ENCODE measurements around the gene ATP8A2.

The ATP8A2 gene

GRCh38 chr13:25625414-25625813 lies 253.6 kb downstream of the ATP8A2 start:
- Histone ChIP-seq H3K27me3 (ENCODE audit: control insufficient read depth, insufficient read depth, low read length) (no peaks in the 10 kb centered on the region), H3K4me3 (ENCODE audit: low read depth, low read length) (no peak overlapping the region), H3K4me2 (ENCODE audit: low read length) (no peak overlapping the region), H3K4me1 (no peaks in the 10 kb centered on the region), H3K79me2 (no peaks in the 10 kb centered on the region), H3K9ac (no peak overlapping the region), H2AFZ (no peak overlapping the region), H3K27ac (no peak overlapping the region), H3K9me3 (ENCODE audit: control insufficient read depth, low read length) (no peaks in the 10 kb centered on the region), H3K36me3 (ENCODE audit: control insufficient read depth, insufficient read depth, low read length) (no peaks in the 10 kb centered on the region)
- no peak for TF ChIP-seq CTCF (IDR thresholded peaks at IDR 0.05)

- H3K27ac ChIP-seq: no peak overlapping the region
- no peak overlapping the region for H2AFZ ChIP-seq
- no peak overlapping the region for H3K4me2 ChIP-seq (ENCODE audit: low read length)
- H3K9me3 ChIP-seq (ENCODE audit: control insufficient read depth, low read length): no peaks in the 10 kb centered on the region
- no peaks in the 10 kb centered on the region for H3K27me3 ChIP-seq (ENCODE audit: control insufficient read depth, insufficient read depth, low read length)
- H3K36me3 ChIP-seq (ENCODE audit: control insufficient read depth, insufficient read depth, low read length): no peaks in the 10 kb centered on the region
- no peaks in the 10 kb centered on the region for H3K79me2 ChIP-seq
- no peaks in the 10 kb centered on the region for H3K4me1 ChIP-seq
- TF ChIP-seq CTCF (IDR thresholded peaks at IDR 0.05): no peak
- H3K4me3 ChIP-seq (ENCODE audit: low read depth, low read length): no peak overlapping the region
- no peak overlapping the region for H3K9ac ChIP-seq
These were observed 258.6 kb downstream of the ATP8A2 start for GRCh38 chr13:25630329-25630900.

GRCh38 chr13:25632166-25632888 lies 260.6 kb downstream of the ATP8A2 start:
- Histone ChIP-seq H3K27me3 (ENCODE audit: control insufficient read depth, insufficient read depth, low read length) (no peaks in the 10 kb centered on the region), H3K79me2 (no peaks in the 10 kb centered on the region), H3K4me1 (no peaks in the 10 kb centered on the region), H3K36me3 (ENCODE audit: control insufficient read depth, insufficient read depth, low read length) (no peaks in the 10 kb centered on the region), H3K4me3 (ENCODE audit: low read depth, low read length) (no peak overlapping the region), H3K4me2 (ENCODE audit: low read length) (no peak overlapping the region), H3K9ac (no peak overlapping the region), H3K9me3 (ENCODE audit: control insufficient read depth, low read length) (no peaks in the 10 kb centered on the region), H3K27ac (no peak overlapping the region), H2AFZ (no peak overlapping the region)
- no peak for TF ChIP-seq CTCF (IDR thresholded peaks at IDR 0.05)

GRCh38 chr13:25633093-25633492 lies 261.3 kb downstream of the ATP8A2 start:
- H3K4me3 ChIP-seq (ENCODE audit: low read depth, low read length): no peak overlapping the region
- H3K4me1 ChIP-seq: no peaks in the 10 kb centered on the region
- H3K4me2 ChIP-seq (ENCODE audit: low read length): no peak overlapping the region
- TF ChIP-seq CTCF (IDR thresholded peaks at IDR 0.05): no peak
- H3K36me3 ChIP-seq (ENCODE audit: control insufficient read depth, insufficient read depth, low read length): no peaks in the 10 kb centered on the region
- no peak overlapping the region for H3K9ac ChIP-seq
- H3K27ac ChIP-seq: no peak overlapping the region
- H2AFZ ChIP-seq: no peak overlapping the region
- H3K9me3 ChIP-seq (ENCODE audit: control insufficient read depth, low read length): no peaks in the 10 kb centered on the region
- H3K27me3 ChIP-seq (ENCODE audit: control insufficient read depth, insufficient read depth, low read length): no peaks in the 10 kb centered on the region
- H3K79me2 ChIP-seq: no peaks in the 10 kb centered on the region

- Histone ChIP-seq H3K4me3 (ENCODE audit: low read depth, low read length) (no peak overlapping the region), H3K4me2 (ENCODE audit: low read length) (no peak overlapping the region), H3K79me2 (no peaks in the 10 kb centered on the region), H2AFZ (no peak overlapping the region), H3K9ac (no peak overlapping the region), H3K36me3 (ENCODE audit: control insufficient read depth, insufficient read depth, low read length) (no peaks in the 10 kb centered on the region), H3K27me3 (ENCODE audit: control insufficient read depth, insufficient read depth, low read length) (no peaks in the 10 kb centered on the region), H3K4me1 (no peaks in the 10 kb centered on the region), H3K27ac (no peak overlapping the region), H3K9me3 (ENCODE audit: control insufficient read depth, low read length) (no peaks in the 10 kb centered on the region)
- TF ChIP-seq CTCF (IDR thresholded peaks at IDR 0.05): no peak
These were observed 273.9 kb downstream of the ATP8A2 start for GRCh38 chr13:25645681-25646080.

Measured in parathyroid adenoma (tissue), 2 donors.